NCI-H510A (cell line): ENCODE data around the gene NPY4R.
"Not testable (repeated sequence)": the region's sequence is repeated elsewhere in the genome, so short reads cannot be mapped to it uniquely, and the experiment has no call there.

Experiments used
- DNase-seq: peaks from one replicate; lab custom pipeline; 2025; lab: John Stamatoyannopoulos, UW

The NPY4R gene

GRCh38 chr10:46455992-46456391 is 9.8 kb downstream of the NPY4R start:
- DNase-seq: not testable (repeated sequence)

- DNase-seq: not testable (repeated sequence)
Measured at GRCh38 chr10:46451365-46451764, 14.4 kb downstream of the NPY4R start.

- DNase-seq: not testable (repeated sequence)
Measured at GRCh38 chr10:46450829-46451228, 14.9 kb downstream of the NPY4R start.

GRCh38 chr10:46447439-46447838 is 18.3 kb downstream of the NPY4R start:
- not testable (repeated sequence) for DNase-seq

GRCh38 chr10:46445389-46446122 is 20.2 kb downstream of the NPY4R start:
- not testable (repeated sequence) for DNase-seq

- DNase-seq: not testable (repeated sequence)
Measured at GRCh38 chr10:46443422-46443821, 22.3 kb downstream of the NPY4R start.

- DNase-seq: not testable (repeated sequence)
Measured at GRCh38 chr10:46442706-46443275, 23.0 kb downstream of the NPY4R start.

GRCh38 chr10:46441837-46442278 is 23.9 kb downstream of the NPY4R start:
- DNase-seq: peak; percentile 3

- DNase-seq: not testable (repeated sequence)
Measured at GRCh38 chr10:46440942-46441341, 24.8 kb downstream of the NPY4R start.

- not testable (repeated sequence) for DNase-seq
Measured at GRCh38 chr10:46423550-46423949, 42.2 kb downstream of the NPY4R start.

GRCh38 chr10:46419570-46420379 is 46.0 kb downstream of the NPY4R start:
- not testable (repeated sequence) for DNase-seq

GRCh38 chr10:46418283-46418682 is 47.5 kb downstream of the NPY4R start:
- not testable (repeated sequence) for DNase-seq

GRCh38 chr10:46415291-46415690 is 50.5 kb downstream of the NPY4R start:
- not testable (repeated sequence) for DNase-seq

GRCh38 chr10:46412665-46413064 is 53.1 kb downstream of the NPY4R start:
- DNase-seq: not testable (repeated sequence)

- not testable (repeated sequence) for DNase-seq
Measured at GRCh38 chr10:46411123-46411522, 54.6 kb downstream of the NPY4R start.
